GM12878 (cell line): ENCODE measurements around the gene SCNN1B. TPM values are rescaled to one million over a fixed set of nuclear protein-coding genes. Genes with fewer than 3 reads are reported as not detected.

Experiments used
- ATAC-seq: fragments of 200-7000 bp; cut with Tn5 transposase; 3 replicates; pipeline ENCODE4 v1.9.1; 2020; ENCODE audit warnings: mild to moderate bottlenecking, moderate library complexity
- BruUV-seq: library from RNA; stranded (reverse); fragments of 400-500 nt; replicated peaks from 2 replicates; lab custom pipeline; 2021; lab: Mats Ljungman, UMichigan
- CTCF ChIA-PET: fragments of 300-600 bp; sonication (Branson Sonifier 250); formaldehyde crosslinking; extraction: SDS; loops from one replicate; lab custom pipeline; 2021; ENCODE audit warnings: inconsistent platforms; lab: Yijun Ruan, JAX
- POLR2A ChIA-PET: fragments of 350-600 bp; formaldehyde crosslinking; extraction: SDS; loops from one replicate; lab custom pipeline; 2021; ENCODE audit warnings: inconsistent platforms; lab: Charles Lee
- RAD21 ChIA-PET: fragments of 300-600 bp; sonication (Branson Sonifier 250); formaldehyde crosslinking; loops from one replicate; lab custom pipeline; 2023; ENCODE audit warnings: antibody characterized with exemption; ENCODE audit not compliant: unreplicated experiment; lab: Charles Lee
- SMC1A ChIA-PET: fragments of 300-600 bp; sonication (Branson Sonifier 250); formaldehyde crosslinking; loops from one replicate; lab custom pipeline; 2023; ENCODE audit not compliant: unreplicated experiment, uncharacterized antibody; lab: Charles Lee
- DNase-seq: peaks from one replicate; pipeline ENCODE4 v3.0.0-alpha.2; 2011; ENCODE audit warnings: low read depth, low spot score
- FAIRE-seq: peaks from 3 replicates; lab custom pipeline; 2011; peaks lifted over from hg19 to GRCh38; lab: Jason Lieb, UNC
- H2AFZ ChIP-seq: 2 replicates; pipeline ENCODE4 v1.6.0; 2011; ENCODE audit warnings: low read depth, low read length, control low read depth; ENCODE audit not compliant: control insufficient read depth
- H3K27ac ChIP-seq: 2 replicates; pipeline ENCODE4 v1.5.1; 2011; ENCODE audit warnings: control low read depth; ENCODE audit not compliant: control insufficient read depth, insufficient read depth
- H3K27me3 ChIP-seq, 2 experiments: replicated peaks in 1 of 2; 2 replicates each; pipeline versions ENCODE4 v1.6.0 to v1.6.1; 2011; ENCODE audit warnings: low read length in 1 of 2; ENCODE audit not compliant: control insufficient read depth in 2 of 2, insufficient read depth in 2 of 2
- H3K36me3 ChIP-seq, 2 experiments: 2 replicates each; pipeline ENCODE4 v1.5.1; 2011; ENCODE audit warnings: low read length in 1 of 2; ENCODE audit not compliant: control insufficient read depth in 2 of 2, insufficient read depth in 2 of 2
- H3K4me1 ChIP-seq: 2 replicates; pipeline ENCODE4 v1.6.1; 2011; ENCODE audit warnings: mild to moderate bottlenecking, low read length, moderate library complexity, mixed read lengths; ENCODE audit not compliant: control insufficient read depth, insufficient read depth
- H3K4me2 ChIP-seq: 2 replicates; pipeline ENCODE4 v1.6.0; 2011; ENCODE audit warnings: control low read depth; ENCODE audit not compliant: control insufficient read depth, insufficient read depth
- H3K4me3 ChIP-seq: fragments of 200-600 bp; sonication (generic); 2 replicates; pipeline ENCODE4 v1.5.1; 2016
- H3K79me2 ChIP-seq: 2 replicates; pipeline ENCODE4 v1.6.0; 2011; ENCODE audit warnings: low read length; ENCODE audit not compliant: control insufficient read depth, insufficient read depth
- H3K9ac ChIP-seq: 2 replicates; pipeline ENCODE4 v1.8.0; 2011; ENCODE audit warnings: low read length, control low read depth, mixed read lengths; ENCODE audit not compliant: control insufficient read depth, insufficient read depth
- H3K9me3 ChIP-seq: replicated peaks from 3 replicates; pipeline ENCODE4 v1.5.1; 2011; ENCODE audit warnings: mild to moderate bottlenecking, low read length; ENCODE audit not compliant: control insufficient read depth, insufficient read depth
- H4K20me1 ChIP-seq: 2 replicates; pipeline ENCODE4 v1.6.0; 2011; ENCODE audit not compliant: control insufficient read depth, insufficient read depth
- HDAC2 ChIP-seq: fragments of 200-600 bp; sonication (generic); IDR thresholded peaks from 2 replicates; pipeline ENCODE4 v1.6.1; 2017
- IRF5 ChIP-seq: fragments of 450-650 bp; IDR thresholded peaks from 2 replicates; pipeline ENCODE4 v1.6.1; 2017; ENCODE audit warnings: borderline replicate concordance
- MLLT1 ChIP-seq: fragments of 450-650 bp; IDR thresholded peaks from 2 replicates; pipeline ENCODE4 v1.6.1; 2016; ENCODE audit warnings: mild to moderate bottlenecking
- MTA3 ChIP-seq: IDR thresholded peaks from 2 replicates; pipeline ENCODE4 v1.6.1; 2012; ENCODE audit warnings: low read length, inconsistent platforms, borderline replicate concordance
- MYC ChIP-seq: IDR thresholded peaks from 2 replicates; pipeline ENCODE4 v1.6.1; 2011; ENCODE audit warnings: mild to moderate bottlenecking, low read length, moderate library complexity, inconsistent platforms; ENCODE audit not compliant: insufficient read depth, insufficient replicate concordance, insufficient read length, severe bottlenecking
- NFYA ChIP-seq: IDR thresholded peaks from 2 replicates; pipeline ENCODE4 v1.6.1; 2011; ENCODE audit warnings: low read depth, mild to moderate bottlenecking, low read length, improper control_type of control experiment, borderline replicate concordance
- NFYB ChIP-seq: IDR thresholded peaks from 2 replicates; pipeline ENCODE4 v1.6.1; 2011; ENCODE audit warnings: low read depth, mild to moderate bottlenecking, low read length, improper control_type of control experiment, moderate library complexity; ENCODE audit not compliant: insufficient read depth
- RCOR1 ChIP-seq: conservative IDR thresholded peaks from 2 replicates; pipeline ENCODE4 v1.6.1; 2012; ENCODE audit warnings: low read depth, low read length, improper control_type of control experiment
- SMARCA5 ChIP-seq: fragments of 450-650 bp; IDR thresholded peaks from 2 replicates; pipeline ENCODE4 v1.6.1; 2017; ENCODE audit warnings: mild to moderate bottlenecking
- TCF3 ChIP-seq: IDR thresholded peaks from 2 replicates; pipeline ENCODE4 v1.6.1; 2012; ENCODE audit warnings: low read depth, mild to moderate bottlenecking, low read length, borderline replicate concordance; ENCODE audit not compliant: insufficient read depth
- YBX1 ChIP-seq: fragments of 450-650 bp; IDR thresholded peaks from 2 replicates; pipeline ENCODE4 v1.6.1; 2016; ENCODE audit warnings: antibody characterized with exemption
- ZBED1 ChIP-seq: IDR thresholded peaks from 2 replicates; pipeline ENCODE4 v1.6.1; 2016; ENCODE audit warnings: borderline replicate concordance
- ZNF687 ChIP-seq: fragments of 450-650 bp; IDR thresholded peaks from 2 replicates; pipeline ENCODE4 v1.6.1; 2017; ENCODE audit warnings: mild to moderate bottlenecking, moderate library complexity
- ZZZ3 ChIP-seq: IDR thresholded peaks from 2 replicates; pipeline ENCODE4 v1.6.1; 2011; ENCODE audit warnings: low read depth; ENCODE audit not compliant: control insufficient read depth, insufficient read length
- WGBS: methylation state at CpG from one replicate; pipeline ENCODE4 v1.1.6; 2016; ENCODE audit warnings: low lambda C conversion rate; ENCODE audit not compliant: insufficient replicate concordance, insufficient coverage; ENCODE audit errors: missing lambda C conversion rate; 5-methylcytosine and 5-hydroxymethylcytosine counted together
- in situ Hi-C: fragments of 300-500 bp; cut with MboI; formaldehyde crosslinking; loops from 9 replicates; pipeline ENCODE4 v1.14.3; 2018; ENCODE audit warnings: mixed read lengths
- intact Hi-C: fragments of 100-400 bp; cut with micrococcal nuclease; formaldehyde crosslinking; loops from one replicate; pipeline ENCODE4 v1.14.2; 2022; ENCODE audit not compliant: unreplicated experiment
- polyA plus RNA-seq, 11 experiments: library from polyadenylated mRNA; depleted of rRNA in 4 of 11; unstranded in 6 of 11; stranded (reverse) in 5 of 11; fragments of >200 nt; fragmentation: Nextera tagmentation in 4 of 11; fragmentation: Illumina TruSeq in 1 of 11; extraction: Ambion mirVana in 4 of 11; extraction: Trizol in 1 of 11; gene quantifications; 1 replicate in 1 of 11; 2 replicates in 10 of 11; pipeline versions ENCODE4 v1.2.1 to v1.2.3, GENCODE V29; 2011 to 2016; ENCODE audit warnings: inconsistent platforms in 2 of 11, missing spikeins in 2 of 11, low read depth in 1 of 11
- total RNA-seq, 4 experiments: library from RNA; depleted of rRNA in 3 of 4; stranded (reverse); fragments of >200 nt in 3 of 4; fragmentation: Illumina TruSeq in 1 of 4; extraction: Trizol in 1 of 4; gene quantifications; 2 replicates each; pipeline versions ENCODE4 v1.2.1 to v1.2.3, GENCODE V29; 2013 to 2021

Gene SCNN1B
- total and polyA plus RNA-seq, 10 of the 15 experiments (the other 5 are each of a cell fraction or from before 2014, with no cell fraction given) = 0.28 to 1.5 (median 0.64) TPM

GRCh38 chr16:23278031-23278430, 24.1 kb upstream of the SCNN1B start:
- H3K4me2 ChIP-seq = no peak overlapping the region
- TF ChIP-seq NFYB (no peak), ZZZ3 (no peak), ZNF687 (no peak), MTA3 (no peak), MLLT1 (no peak), RCOR1 (no peak), IRF5 (no peak), SMARCA5 (no peak), HDAC2 (no peak), NFYA (no peak), YBX1 (no peak), MYC (no peak), ZBED1 (no peak), TCF3 (no peak)
- ChIA-PET SMC1A (interaction anchor here (1.1 to 1.8 kb wide), 2 partner anchors 10 to 34 kb away, joined by 4 to 5 read pairs; no protein-coding TSS in a partner anchor), POLR2A (no interaction called here), RAD21 (no interaction called here), CTCF (no interaction called here)
- 32% methylated on average over 2 of the region's 2 CpGs for WGBS
- H2AFZ ChIP-seq = no peak overlapping the region
- no peak for ATAC-seq
- no peak for DNase-seq
- intact Hi-C loops = no loop called here
- no peaks in the 10 kb centered on the region for H3K27me3 ChIP-seq
- no peak for FAIRE-seq
- no peaks in the 10 kb centered on the region for H3K79me2 ChIP-seq
- H3K9ac ChIP-seq = no peak overlapping the region
- H3K27ac ChIP-seq = no peak overlapping the region
- no peaks in the 10 kb centered on the region for H3K36me3 ChIP-seq
- BruUV-seq = no TSS peak
- H3K9me3 ChIP-seq = no peaks in the 10 kb centered on the region
- no peaks in the 10 kb centered on the region for H4K20me1 ChIP-seq
- no peak overlapping the region for H3K4me3 ChIP-seq
- in situ Hi-C loops = no loop called here
- H3K4me1 ChIP-seq = no peaks in the 10 kb centered on the region
